PC-3 (cell line): Measurements from ENCODE around the gene ATP8A2. TPM values are rescaled to one million over a fixed set of nuclear protein-coding genes. Genes with fewer than 3 reads are reported as not detected.

ENCODE experiments used
- ATAC-seq: fragments of 200-7000 bp; cut with Tn5 transposase; 2 replicates; pipeline ENCODE4 v1.9.1; 2020; ENCODE audit warnings: mild to moderate bottlenecking, moderate library complexity
- BruUV-seq: library from RNA; stranded (reverse); fragments of 400-500 nt; replicated peaks from 2 replicates; lab custom pipeline; 2021; lab: Mats Ljungman, UMichigan
- CTCF ChIA-PET: fragments of 300-600 bp; sonication (Branson Sonifier 250); formaldehyde crosslinking; loops from one replicate; lab custom pipeline; 2022; ENCODE audit warnings: antibody characterized with exemption; lab: Charles Lee
- POLR2A ChIA-PET: fragments of 300-600 bp; sonication (Branson Sonifier 250); formaldehyde crosslinking; loops from one replicate; lab custom pipeline; 2022; ENCODE audit warnings: antibody characterized with exemption; ENCODE audit not compliant: unreplicated experiment; lab: Charles Lee
- DNase-seq: peaks from one replicate; pipeline ENCODE4 v3.0.0-alpha.2; 2015
- H2AFZ ChIP-seq: fragments of 300-600 bp; sonication (generic); 2 replicates; pipeline ENCODE4 v1.6.0; 2016; ENCODE audit warnings: antibody characterized with exemption, low read length
- H3F3A ChIP-seq: fragments of 300-600 bp; sonication (generic); one replicate; pipeline ENCODE4 v1.6.0; 2017; ENCODE audit warnings: antibody characterized with exemption, low read length, control low read depth, mild to moderate bottlenecking; ENCODE audit not compliant: unreplicated experiment
- H3K27ac ChIP-seq: fragments of 300-600 bp; sonication (generic); 2 replicates; pipeline ENCODE4 v1.5.1; 2016; ENCODE audit warnings: mild to moderate bottlenecking, low read length
- H3K27me3 ChIP-seq: fragments of 300-600 bp; sonication (generic); 2 replicates; pipeline ENCODE4 v1.6.1; 2016; ENCODE audit warnings: low read length, mixed read lengths
- H3K36me3 ChIP-seq: fragments of 300-600 bp; sonication (generic); 2 replicates; pipeline ENCODE4 v1.6.1; 2016; ENCODE audit warnings: low read depth, mixed run types, low read length, mixed read lengths
- H3K4me1 ChIP-seq: fragments of 300-600 bp; sonication (generic); 2 replicates; pipeline ENCODE4 v1.5.1; 2016; ENCODE audit warnings: low read length; ENCODE audit not compliant: insufficient read depth
- H3K4me2 ChIP-seq: fragments of 300-600 bp; sonication (generic); 2 replicates; pipeline ENCODE4 v1.6.0; 2016; ENCODE audit warnings: low read length
- H3K4me3 ChIP-seq: fragments of 300-600 bp; sonication (generic); 2 replicates; pipeline ENCODE4 v1.5.1; 2016; ENCODE audit warnings: mild to moderate bottlenecking, low read length, mixed read lengths
- H3K79me2 ChIP-seq: fragments of 300-600 bp; sonication (generic); 2 replicates; pipeline ENCODE4 v1.6.1; 2017; ENCODE audit warnings: low read length, mixed read lengths
- H3K9ac ChIP-seq: fragments of 300-600 bp; sonication (generic); 2 replicates; pipeline ENCODE4 v1.6.0; 2016; ENCODE audit warnings: mild to moderate bottlenecking, low read length
- H3K9me2 ChIP-seq: fragments of 300-600 bp; sonication (generic); replicated peaks from 2 replicates; pipeline ENCODE4 v1.6.1; 2016; ENCODE audit warnings: mixed run types, low read length, mixed read lengths
- H3K9me3 ChIP-seq: fragments of 300-600 bp; sonication (generic); 2 replicates; pipeline ENCODE4 v1.6.1; 2016; ENCODE audit warnings: low read length, mixed read lengths
- H4K20me1 ChIP-seq: fragments of 300-600 bp; sonication (generic); 2 replicates; pipeline ENCODE4 v1.6.1; 2016; ENCODE audit warnings: low read length, mixed read lengths
- CTCF ChIP-seq: fragments of 300-600 bp; sonication (generic); conservative IDR thresholded peaks from 2 replicates; pipeline ENCODE4 v1.5.1; 2017; ENCODE audit warnings: antibody characterized with exemption, low read depth, mild to moderate bottlenecking, low read length
- EZH2 ChIP-seq: fragments of 300-600 bp; sonication (generic); IDR thresholded peaks from one replicate; pipeline ENCODE4 v1.6.1; 2017; ENCODE audit warnings: antibody characterized with exemption, mild to moderate bottlenecking, low read length; ENCODE audit not compliant: unreplicated experiment
- EZH2phosphoT487 ChIP-seq: fragments of 300-600 bp; sonication (generic); IDR thresholded peaks from 2 replicates; pipeline ENCODE4 v1.6.1; 2018; ENCODE audit warnings: mild to moderate bottlenecking, antibody characterized with exemption, low read length, borderline replicate concordance
- intact Hi-C: fragments of 100-400 bp; cut with micrococcal nuclease; formaldehyde crosslinking; loops from 2 replicates; pipeline ENCODE4 v1.9.0; 2023
- total RNA-seq: library from RNA; depleted of rRNA; stranded (reverse); fragments of >200 nt; gene quantifications from 2 replicates; pipeline ENCODE4 v1.2.3, GENCODE V29; 2014

The ATP8A2 gene
- total RNA-seq, 1 experiment from 2014 or later = 0.04 TPM

GRCh38 chr13:25616674-25617073 lies 244.9 kb downstream of the ATP8A2 start:
- no peak overlapping the region for H3K4me2 ChIP-seq
- ChIA-PET POLR2A (no interaction called here), CTCF (no interaction called here)
- no peak overlapping the region for H3K9ac ChIP-seq
- TF ChIP-seq CTCF = no peak
- no peak for TF ChIP-seq EZH2
- TF ChIP-seq EZH2phosphoT487 = no peak
- H3K4me3 ChIP-seq = no peak overlapping the region
- no peaks in the 10 kb centered on the region for H4K20me1 ChIP-seq
- no peaks in the 10 kb centered on the region for H3F3A ChIP-seq
- no peaks in the 10 kb centered on the region for H3K79me2 ChIP-seq
- no peak for ATAC-seq
- no peaks in the 10 kb centered on the region for H3K36me3 ChIP-seq
- H3K4me1 ChIP-seq = no peaks in the 10 kb centered on the region
- no peak for DNase-seq
- H2AFZ ChIP-seq = no peak overlapping the region
- no peaks in the 10 kb centered on the region for H3K9me2 ChIP-seq
- H3K9me3 ChIP-seq = no peaks in the 10 kb centered on the region
- BruUV-seq = no TSS peak
- peaks cover 78% of the 10 kb centered on the region for H3K27me3 ChIP-seq
- H3K27ac ChIP-seq = no peak overlapping the region
- intact Hi-C loops = no loop called here

- no peak overlapping the region for H2AFZ ChIP-seq
- H3F3A ChIP-seq = no peaks in the 10 kb centered on the region
- H3K27ac ChIP-seq = no peak overlapping the region
- ChIA-PET POLR2A (no interaction called here), CTCF (no interaction called here)
- no peaks in the 10 kb centered on the region for H4K20me1 ChIP-seq
- intact Hi-C loops = no loop called here
- H3K79me2 ChIP-seq = no peaks in the 10 kb centered on the region
- TF ChIP-seq CTCF = no peak
- TF ChIP-seq EZH2phosphoT487 = no peak
- TF ChIP-seq EZH2 = no peak
- H3K9ac ChIP-seq = no peak overlapping the region
- H3K4me2 ChIP-seq = no peak overlapping the region
- no TSS peak for BruUV-seq
- H3K36me3 ChIP-seq = no peaks in the 10 kb centered on the region
- DNase-seq (no peak), ATAC-seq (no peak)
- no peaks in the 10 kb centered on the region for H3K9me3 ChIP-seq
- H3K9me2 ChIP-seq = no peaks in the 10 kb centered on the region
- no peak overlapping the region for H3K4me3 ChIP-seq
- peaks cover 76% of the 10 kb centered on the region for H3K27me3 ChIP-seq
- H3K4me1 ChIP-seq = no peaks in the 10 kb centered on the region
Measured at GRCh38 chr13:25619897-25620296, 248.1 kb downstream of the ATP8A2 start.

- no peaks in the 10 kb centered on the region for H3K4me1 ChIP-seq
- TF ChIP-seq EZH2 (no peak), CTCF (no peak), EZH2phosphoT487 (no peak)
- peaks cover 23% of the 10 kb centered on the region for H3K27me3 ChIP-seq
- no peaks in the 10 kb centered on the region for H4K20me1 ChIP-seq
- BruUV-seq = no TSS peak
- ChIA-PET POLR2A (no interaction called here), CTCF (no interaction called here)
- H3K36me3 ChIP-seq = no peaks in the 10 kb centered on the region
- H3K9ac ChIP-seq = no peak overlapping the region
- no peaks in the 10 kb centered on the region for H3K9me2 ChIP-seq
- H3F3A ChIP-seq = no peaks in the 10 kb centered on the region
- H3K27ac ChIP-seq = no peak overlapping the region
- DNase-seq (no peak), ATAC-seq (no peak)
- H3K4me2 ChIP-seq = no peak overlapping the region
- H2AFZ ChIP-seq = no peak overlapping the region
- no peaks in the 10 kb centered on the region for H3K9me3 ChIP-seq
- no peaks in the 10 kb centered on the region for H3K79me2 ChIP-seq
- intact Hi-C loops = no loop called here
- no peak overlapping the region for H3K4me3 ChIP-seq
Measured at GRCh38 chr13:25625414-25625813, 253.6 kb downstream of the ATP8A2 start.
